Coronary artery (tissue), 2 donors: ENCODE data around the gene FBXL7.

Source experiments
- DNase-seq: peaks from one replicate; pipeline ENCODE4 v3.0.0-alpha.2; 2017; ENCODE audit warnings: low spot score
- H3K27ac ChIP-seq, 2 donors: fragments of 200-600 bp; sonication (generic); one replicate each; pipeline ENCODE4 v1.5.1; 2016 to 2019
- H3K4me3 ChIP-seq: fragments of 200-600 bp; sonication (generic); 2 replicates; pipeline ENCODE4 v1.5.1; 2016; ENCODE audit warnings: mild to moderate bottlenecking, moderate library complexity
- TF ChIP-seq, protein P1 (sequence below): fragments of 200-600 bp; sonication (generic); IDR thresholded peaks from one replicate; pipeline ENCODE4 v1.5.1; 2019; ENCODE audit warnings: antibody characterized with exemption

FBXL7 gene

DNA sequence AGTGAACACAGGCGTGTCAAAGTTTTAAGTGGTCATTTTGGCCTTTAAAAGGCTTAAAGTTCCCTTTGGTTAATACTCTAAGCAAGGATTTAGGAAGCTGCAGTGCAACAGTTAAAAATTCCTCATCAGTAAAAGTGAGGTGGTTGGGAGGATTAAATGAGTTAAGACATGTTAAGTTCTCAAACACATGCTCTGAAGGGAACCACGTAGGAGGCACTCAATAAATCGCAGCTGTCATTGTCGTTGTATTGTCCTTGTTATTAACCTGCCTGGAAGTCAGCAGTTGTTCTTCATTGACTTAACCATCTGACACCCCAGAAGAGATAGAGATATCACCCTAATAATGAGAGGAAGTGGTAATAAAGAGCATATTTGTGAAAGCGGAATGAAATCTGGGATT, 432.1 kb downstream of the FBXL7 start:
- Histone ChIP-seq H3K27ac (no peak overlapping the region), H3K4me3 (no peak overlapping the region)
- TF ChIP-seq, protein P1, sequence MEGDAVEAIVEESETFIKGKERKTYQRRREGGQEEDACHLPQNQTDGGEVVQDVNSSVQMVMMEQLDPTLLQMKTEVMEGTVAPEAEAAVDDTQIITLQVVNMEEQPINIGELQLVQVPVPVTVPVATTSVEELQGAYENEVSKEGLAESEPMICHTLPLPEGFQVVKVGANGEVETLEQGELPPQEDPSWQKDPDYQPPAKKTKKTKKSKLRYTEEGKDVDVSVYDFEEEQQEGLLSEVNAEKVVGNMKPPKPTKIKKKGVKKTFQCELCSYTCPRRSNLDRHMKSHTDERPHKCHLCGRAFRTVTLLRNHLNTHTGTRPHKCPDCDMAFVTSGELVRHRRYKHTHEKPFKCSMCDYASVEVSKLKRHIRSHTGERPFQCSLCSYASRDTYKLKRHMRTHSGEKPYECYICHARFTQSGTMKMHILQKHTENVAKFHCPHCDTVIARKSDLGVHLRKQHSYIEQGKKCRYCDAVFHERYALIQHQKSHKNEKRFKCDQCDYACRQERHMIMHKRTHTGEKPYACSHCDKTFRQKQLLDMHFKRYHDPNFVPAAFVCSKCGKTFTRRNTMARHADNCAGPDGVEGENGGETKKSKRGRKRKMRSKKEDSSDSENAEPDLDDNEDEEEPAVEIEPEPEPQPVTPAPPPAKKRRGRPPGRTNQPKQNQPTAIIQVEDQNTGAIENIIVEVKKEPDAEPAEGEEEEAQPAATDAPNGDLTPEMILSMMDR, result no peak
- no peak for DNase-seq

GRCh38 chr5:15933259-15934207, 433.6 kb downstream of the FBXL7 start:
- no peak overlapping the region for H3K4me3 ChIP-seq
- no peak for DNase-seq
- TF ChIP-seq, protein P1, result no peak
- no peak overlapping the region for H3K27ac ChIP-seq

- H3K4me3 ChIP-seq, result no peak overlapping the region
- TF ChIP-seq, protein P1, result no peak
- no peak overlapping the region for H3K27ac ChIP-seq
- DNase-seq, result no peak
Measured at GRCh38 chr5:15936505-15937245, 436.7 kb downstream of the FBXL7 start.

GRCh38 chr5:15937708-15938107, 437.7 kb downstream of the FBXL7 start:
- Histone ChIP-seq H3K27ac (no peak overlapping the region), H3K4me3 (no peak overlapping the region)
- no peak for DNase-seq
- TF ChIP-seq, protein P1, result no peak

GRCh38 chr5:15938186-15938585, 438.2 kb downstream of the FBXL7 start:
- no peak overlapping the region for H3K27ac ChIP-seq
- no peak for DNase-seq
- no peak overlapping the region for H3K4me3 ChIP-seq
- TF ChIP-seq, protein P1, result no peak

- Histone ChIP-seq H3K4me3 (no peak overlapping the region), H3K27ac (no peak overlapping the region)
- TF ChIP-seq, protein P1, result no peak
- DNase-seq, result no peak
Measured at GRCh38 chr5:15938961-15939360, 439.0 kb downstream of the FBXL7 start.
